HCT116 (cell line): ENCODE measurements around the gene DUSP3. TPM values are rescaled to one million over a fixed set of nuclear protein-coding genes. Genes with fewer than 3 reads are reported as not detected.

Experiments
- ATAC-seq: fragments of 200-7000 bp; cut with Tn5 transposase; 2 replicates; pipeline ENCODE4 v1.9.1; 2020; ENCODE audit warnings: mild to moderate bottlenecking, moderate library complexity
- BruUV-seq: library from RNA; stranded (reverse); fragments of 400-500 nt; replicated peaks from 2 replicates; lab custom pipeline; 2021; lab: Mats Ljungman, UMichigan
- CTCF ChIA-PET: fragments of 300-600 bp; sonication (Branson Sonifier 250); formaldehyde crosslinking; loops from one replicate; lab custom pipeline; 2021; ENCODE audit warnings: antibody characterized with exemption; lab: Charles Lee
- POLR2A ChIA-PET: fragments of 300-600, 350-600 bp; sonication (Branson Sonifier 250); formaldehyde crosslinking; loops from one replicate; lab custom pipeline; 2021; ENCODE audit warnings: antibody characterized with exemption; lab: Charles Lee
- RAD21 ChIA-PET, 2 experiments: fragments of 300-600 bp; sonication (Branson Sonifier 250); formaldehyde crosslinking; loops; one replicate each; lab custom pipeline; 2023; ENCODE audit warnings: low total read pairs in 2 of 2; ENCODE audit not compliant: uncharacterized antibody in 2 of 2, unreplicated experiment in 2 of 2, low non-redundant PET in 1 of 2; lab: Charles Lee
- DNase-seq: peaks from one replicate; pipeline ENCODE4 v3.0.0-alpha.2; 2010; ENCODE audit warnings: low read depth, low spot score
- H2AFZ ChIP-seq: fragments of 200-600 bp; shearing (Covaris generic), sonication (generic); 2 replicates; pipeline ENCODE4 v1.6.1; 2017; ENCODE audit warnings: low read depth, mixed run types, mixed read lengths, antibody characterized with exemption, low read length; ENCODE audit not compliant: poor library complexity, severe bottlenecking
- H3K27ac ChIP-seq: 2 replicates; pipeline ENCODE4 v1.5.1; 2012; ENCODE audit warnings: low read depth, low read length
- H3K27me3 ChIP-seq: fragments of 200-600 bp; sonication (generic); 2 replicates; pipeline ENCODE4 v1.6.1; 2016; ENCODE audit warnings: mixed run types, low read length, mixed read lengths; ENCODE audit not compliant: insufficient read depth
- H3K36me3 ChIP-seq, 2 experiments: fragments of 200-500 bp in 1 of 2; fragments of 200-600 bp in 1 of 2; sonication (Bioruptor generic) in 1 of 2; sonication (generic) in 1 of 2; 2 replicates each; pipeline versions ENCODE4 v1.5.1 to v1.6.1; 2014 to 2016; ENCODE audit warnings: low read length in 2 of 2, inconsistent platforms in 1 of 2, mixed read lengths in 1 of 2, mixed run types in 1 of 2; ENCODE audit not compliant: insufficient read depth in 2 of 2, control insufficient read depth in 1 of 2
- H3K4me1 ChIP-seq, 2 experiments: fragments of 200-600 bp in 1 of 2; sonication (generic) in 1 of 2; 2 replicates each; pipeline versions ENCODE4 v1.5.1 to v1.6.1; 2012 to 2017; ENCODE audit warnings: low read length in 2 of 2, inconsistent platforms in 1 of 2, mild to moderate bottlenecking in 1 of 2, mixed read lengths in 1 of 2, mixed run types in 1 of 2, moderate library complexity in 1 of 2; ENCODE audit not compliant: insufficient read depth in 2 of 2, control insufficient read depth in 1 of 2
- H3K4me2 ChIP-seq: fragments of 200-600 bp; sonication (generic); 2 replicates; pipeline ENCODE4 v1.6.1; 2017; ENCODE audit warnings: mixed run types, low read length, mixed read lengths
- H3K4me3 ChIP-seq, 2 experiments: fragments of 200-600 bp in 1 of 2; sonication (generic) in 1 of 2; replicated peaks in 1 of 2; 2 replicates each; pipeline ENCODE4 v1.5.1; 2011 to 2016; ENCODE audit warnings: low read length in 2 of 2, control low read depth in 1 of 2, low read depth in 1 of 2, mild to moderate bottlenecking in 1 of 2, mixed read lengths in 1 of 2, mixed run types in 1 of 2
- H3K79me2 ChIP-seq: fragments of 200-600 bp; sonication (generic); 2 replicates; pipeline ENCODE4 v1.6.1; 2017; ENCODE audit warnings: mild to moderate bottlenecking, mixed run types, low read length, moderate library complexity, mixed read lengths; ENCODE audit not compliant: insufficient read depth
- H3K9ac ChIP-seq: fragments of 200-600 bp; sonication (generic); 2 replicates; pipeline ENCODE4 v1.6.1; 2016; ENCODE audit warnings: low read length, mixed read lengths
- H3K9me2 ChIP-seq: fragments of 200-600 bp; sonication (generic), shearing (Covaris generic); 2 replicates; pipeline ENCODE4 v1.6.1; 2017; ENCODE audit warnings: mixed run types, mild to moderate bottlenecking, moderate library complexity; ENCODE audit not compliant: insufficient read depth
- H3K9me3 ChIP-seq, 2 experiments: fragments of 200-500 bp in 1 of 2; fragments of 200-600 bp in 1 of 2; sonication (Bioruptor generic) in 1 of 2; sonication (generic) in 1 of 2; 2 replicates each; pipeline ENCODE4 v1.6.1; 2014 to 2017; ENCODE audit warnings: low read length in 2 of 2, mixed read lengths in 2 of 2, inconsistent platforms in 1 of 2, low read depth in 1 of 2, mild to moderate bottlenecking in 1 of 2, mixed run types in 1 of 2, moderate library complexity in 1 of 2; ENCODE audit not compliant: control insufficient read depth in 1 of 2, insufficient read depth in 1 of 2
- H4K20me1 ChIP-seq: fragments of 200-600 bp; sonication (generic), shearing (Covaris generic); 2 replicates; pipeline ENCODE4 v1.6.1; 2017; ENCODE audit warnings: mixed run types, mild to moderate bottlenecking, moderate library complexity; ENCODE audit not compliant: insufficient read depth
- CBX3 ChIP-seq: IDR thresholded peaks from 2 replicates; pipeline ENCODE4 v1.6.1; 2012; ENCODE audit warnings: low read depth
- MAX ChIP-seq: IDR thresholded peaks from 2 replicates; pipeline ENCODE4 v1.6.1; 2012
- SP1 ChIP-seq: IDR thresholded peaks from 2 replicates; pipeline ENCODE4 v1.6.1; 2012; ENCODE audit warnings: low read depth
- TCF7L2 ChIP-seq: IDR thresholded peaks from 2 replicates; pipeline ENCODE4 v1.7.0; 2011; ENCODE audit warnings: borderline replicate concordance, inconsistent platforms; ENCODE audit not compliant: insufficient read depth, insufficient read length; ENCODE audit errors: extremely low read depth
- ZBTB33 ChIP-seq: IDR thresholded peaks from 2 replicates; pipeline ENCODE4 v1.6.1; 2011; ENCODE audit warnings: mild to moderate bottlenecking, low read length, moderate library complexity; ENCODE audit not compliant: insufficient replicate concordance; ENCODE audit errors: extremely low read depth
- intact Hi-C: fragments of 100-400 bp; cut with micrococcal nuclease; formaldehyde crosslinking; loops from 2 replicates; pipeline ENCODE4 v1.10.0; 2022
- total RNA-seq: library from RNA; stranded (reverse); gene quantifications from one replicate; pipeline ENCODE4 v1.2.1, GENCODE V29; 2021; ENCODE audit not compliant: unreplicated experiment

DUSP3 gene
- total RNA-seq, 1 experiment from 2014 or later: 29.6 TPM

GRCh38 chr17:43769859-43770258 lies 8.9 kb downstream of the DUSP3 start (continued):
- TF ChIP-seq MAX (no peak), SP1 (no peak), CBX3 (no peak)
- TF ChIP-seq, all 23 proteins: peak for 0

DNA sequence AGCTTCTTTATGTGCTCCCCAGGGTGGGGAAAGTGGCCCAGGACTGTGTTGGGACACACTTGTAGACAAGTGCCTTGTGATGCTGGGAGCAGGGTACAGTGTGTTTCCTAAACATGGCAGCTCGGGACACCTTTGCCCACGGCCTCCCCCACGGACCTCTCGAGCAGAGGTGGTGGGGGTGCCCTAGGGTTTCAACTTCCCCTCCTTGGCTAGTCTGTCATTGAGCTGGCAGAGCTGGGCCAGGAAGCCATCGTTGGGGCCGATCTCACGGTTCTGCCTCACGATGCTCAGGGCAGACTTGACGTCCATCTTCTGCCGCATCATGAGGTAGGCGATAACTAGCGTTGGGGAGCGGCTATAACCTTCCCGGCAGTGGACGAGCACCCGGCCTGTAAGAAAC lies 9.4 kb downstream of the DUSP3 start:
- no peak overlapping the region for H3K4me3 ChIP-seq
- H3K4me2 ChIP-seq: no peak overlapping the region
- H3K9me3 ChIP-seq: no peaks in the 10 kb centered on the region
- DNase-seq (no peak), ATAC-seq (no peak)
- POLR2A ChIA-PET: no interaction called here
- no peaks in the 10 kb centered on the region for H4K20me1 ChIP-seq
- no peaks in the 10 kb centered on the region for H3K9me2 ChIP-seq
- no peaks in the 10 kb centered on the region for H3K79me2 ChIP-seq
- BruUV-seq: no TSS peak
- TF ChIP-seq TCF7L2 (no peak), MAX (no peak), ZBTB33 (no peak)
- H3K27me3 ChIP-seq: no peaks in the 10 kb centered on the region
- RAD21 ChIA-PET: no interaction called here
- H2AFZ ChIP-seq: no peak overlapping the region
- CTCF ChIA-PET: no interaction called here
- H3K9ac ChIP-seq: no peak overlapping the region
- no peak overlapping the region for H3K27ac ChIP-seq
- no peaks in the 10 kb centered on the region for H3K4me1 ChIP-seq
- H3K36me3 ChIP-seq: peaks cover 20 to 38% of the 10 kb centered on the region in 2 experiments
- intact Hi-C loops: no loop called here
